Inflammatory macrophage treated with lipopolysaccharide for 1 hour (primary cell): ENCODE results near the gene WBP4.
"Not testable (repeated sequence)": the region's sequence is repeated elsewhere in the genome, so short reads cannot be mapped to it uniquely, and the experiment has no call there.

Experiments used
- DNase-seq, 2 donors: peaks; one replicate each; pipeline ENCODE4 v3.0.0-alpha.2; 2020 to 2022

Gene WBP4

DNA sequence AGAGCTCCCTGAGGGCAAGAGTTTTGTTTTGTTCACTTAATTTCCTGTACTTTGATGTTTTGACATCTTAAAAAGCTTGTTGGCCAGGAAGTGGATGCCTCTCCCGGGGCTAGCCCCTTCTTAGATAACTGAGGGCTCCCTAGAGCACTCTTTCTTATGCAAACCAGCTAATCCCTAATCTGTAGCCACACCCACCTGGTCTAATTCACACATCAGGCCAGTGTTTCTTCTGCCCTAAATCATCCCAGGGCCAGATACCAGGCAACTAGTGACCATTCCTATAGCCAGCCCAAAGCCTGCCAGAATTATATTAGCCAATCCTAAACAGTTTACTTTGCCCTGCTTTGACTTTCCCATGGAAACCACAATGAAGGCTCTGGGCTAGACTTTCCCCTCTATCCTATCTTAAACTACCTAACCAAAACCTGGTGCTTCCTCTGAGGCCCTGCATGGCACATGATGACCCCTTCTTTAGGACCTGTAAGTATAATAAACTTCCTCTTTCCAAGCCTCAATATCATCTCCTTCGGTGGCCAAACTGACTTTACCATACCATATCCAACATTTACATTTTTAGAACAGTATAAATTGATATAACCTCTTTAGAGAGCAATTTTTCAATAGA lies 24.8 kb downstream of the WBP4 start:
- no peak for DNase-seq

DNA sequence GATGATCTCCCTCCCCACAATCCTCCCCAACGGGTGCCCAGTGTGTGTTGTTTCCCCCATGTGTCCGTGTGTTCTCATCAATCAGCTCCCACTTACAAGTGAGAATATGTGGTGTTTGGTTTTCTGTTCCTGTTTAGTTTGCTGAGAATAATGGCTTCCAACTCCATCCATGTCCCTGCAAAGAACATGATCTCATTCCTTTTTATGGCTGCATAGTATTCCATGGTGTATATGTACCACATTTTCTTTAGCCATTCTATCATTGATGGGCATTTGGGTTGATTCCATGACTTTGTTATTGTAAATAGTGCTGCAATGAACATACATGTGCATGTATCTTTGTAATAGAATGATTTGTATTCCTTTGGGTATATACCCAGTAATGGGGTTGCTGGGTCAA lies 34.4 kb downstream of the WBP4 start:
- not testable (repeated sequence) for DNase-seq

DNA sequence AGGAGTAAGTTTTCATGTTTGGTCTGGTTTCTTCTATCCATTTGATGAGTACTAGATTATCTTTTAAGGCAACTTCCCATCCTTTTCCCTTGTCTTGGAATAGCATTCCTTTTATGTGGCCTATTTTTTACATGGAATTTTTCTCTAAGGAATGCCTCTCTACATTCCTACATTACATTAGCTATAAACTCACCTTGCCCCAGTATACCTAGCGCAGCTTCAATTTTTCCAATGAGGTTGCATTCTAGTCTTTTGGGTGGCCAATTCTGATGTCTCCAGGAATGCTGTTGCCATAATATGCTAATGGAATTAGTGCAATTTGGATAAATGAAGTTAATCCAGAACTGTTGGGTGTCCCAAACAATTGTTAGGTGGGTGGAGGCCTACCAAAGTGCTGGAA lies 37.5 kb downstream of the WBP4 start:
- no peak for DNase-seq

DNA sequence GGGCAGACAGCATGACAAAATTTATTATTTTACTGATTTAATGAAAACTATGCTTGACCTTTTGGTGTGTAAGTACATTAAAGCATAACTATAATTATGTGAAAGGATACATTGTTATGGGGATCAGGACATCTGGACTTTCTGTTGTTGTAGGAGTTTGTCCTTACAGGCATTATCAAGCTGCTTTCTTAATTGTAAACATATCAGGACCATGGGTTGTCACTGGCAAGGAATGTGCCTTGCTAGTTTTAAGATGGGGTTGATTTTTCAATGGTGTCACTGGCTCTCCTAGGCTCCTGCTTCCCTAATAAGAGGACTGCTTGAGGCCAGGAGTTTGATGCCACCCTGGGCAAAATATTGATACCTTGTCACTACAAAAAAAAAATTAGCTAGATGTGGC lies 38.7 kb downstream of the WBP4 start:
- DNase-seq, result no peak

DNA sequence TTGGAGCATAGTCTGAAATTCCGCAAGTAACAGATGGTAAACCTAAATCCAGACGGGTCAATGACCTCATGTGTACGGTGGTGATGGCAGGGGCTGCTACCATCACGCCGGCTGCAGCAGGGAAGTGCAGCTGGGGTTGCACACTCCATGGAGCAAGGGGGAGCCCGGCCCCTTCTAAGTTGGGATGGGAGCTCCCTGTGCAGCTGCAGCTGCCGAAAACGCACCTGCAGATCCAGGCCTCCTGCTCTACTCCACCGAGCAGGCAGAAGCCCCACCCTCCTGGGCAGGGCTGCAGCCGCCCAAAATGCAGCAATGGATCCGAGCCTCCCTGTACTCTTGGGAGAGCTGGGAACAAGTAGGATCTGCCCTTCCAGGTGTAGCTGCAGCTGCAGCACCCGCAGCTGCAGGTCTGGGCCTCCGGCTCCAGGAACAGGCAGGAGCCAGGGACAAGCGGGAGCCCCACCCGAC lies 45.8 kb downstream of the WBP4 start:
- DNase-seq, result no peak

DNA sequence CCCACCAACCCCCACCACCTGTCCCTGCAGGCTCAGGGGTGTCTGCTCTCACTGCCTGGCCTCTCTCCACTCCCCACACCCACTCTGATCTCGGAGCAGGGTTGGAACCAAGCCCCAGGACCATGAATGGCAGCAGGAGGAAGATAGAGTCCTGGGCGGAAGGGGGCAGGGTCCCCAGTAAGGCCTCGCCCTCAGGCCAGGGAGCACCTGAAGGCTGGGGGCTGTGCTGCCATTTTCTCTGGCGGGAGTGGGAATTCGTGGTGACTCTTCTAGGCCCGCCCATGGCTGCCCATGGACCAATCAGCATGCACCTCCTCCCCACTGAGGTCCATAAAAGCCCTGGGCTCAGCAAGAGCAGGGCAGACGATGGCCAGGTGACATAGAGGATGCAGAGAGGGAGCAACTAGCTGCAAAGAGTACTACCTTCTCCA lies 46.3 kb downstream of the WBP4 start:
- DNase-seq, result no peak

DNA sequence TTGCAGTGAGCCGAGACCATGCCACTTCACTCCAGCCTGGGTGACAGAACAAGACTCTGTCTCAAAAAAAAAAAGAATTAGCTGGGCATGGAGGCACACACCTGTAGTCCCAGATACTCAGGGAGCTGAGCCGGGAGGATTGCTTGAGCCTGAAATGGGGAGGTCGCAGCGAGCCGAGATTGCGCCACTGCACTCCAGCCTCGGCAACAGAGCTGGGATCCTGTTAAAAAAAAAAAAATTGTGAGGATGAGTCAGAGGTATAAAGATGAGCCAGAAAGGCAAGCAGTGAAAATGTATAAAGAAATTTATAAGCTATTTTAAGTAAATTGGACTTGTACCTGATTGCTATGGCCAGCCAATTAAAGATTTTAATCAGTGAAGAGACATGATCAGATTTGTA lies 50.1 kb downstream of the WBP4 start:
- no peak for DNase-seq

DNA sequence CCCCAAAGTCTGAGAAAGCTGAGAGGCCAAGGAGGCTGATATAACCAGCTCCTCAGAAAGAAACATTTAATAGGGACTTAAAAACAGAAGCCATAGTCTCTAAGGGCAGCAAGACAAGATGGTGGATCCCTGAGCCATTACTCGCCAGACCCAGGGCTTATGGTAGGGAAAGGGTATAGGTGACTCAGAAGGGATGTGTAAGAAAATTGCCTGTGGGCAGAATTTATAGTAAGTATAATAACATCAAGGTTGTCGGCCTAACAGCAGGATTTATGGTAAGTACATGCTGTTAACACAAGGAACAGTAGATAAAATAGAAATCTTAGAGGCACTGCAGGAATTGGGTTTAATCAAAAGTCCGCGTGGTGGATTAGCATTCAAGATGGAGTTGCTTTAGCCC lies 56.6 kb downstream of the WBP4 start:
- no peak for DNase-seq

DNA sequence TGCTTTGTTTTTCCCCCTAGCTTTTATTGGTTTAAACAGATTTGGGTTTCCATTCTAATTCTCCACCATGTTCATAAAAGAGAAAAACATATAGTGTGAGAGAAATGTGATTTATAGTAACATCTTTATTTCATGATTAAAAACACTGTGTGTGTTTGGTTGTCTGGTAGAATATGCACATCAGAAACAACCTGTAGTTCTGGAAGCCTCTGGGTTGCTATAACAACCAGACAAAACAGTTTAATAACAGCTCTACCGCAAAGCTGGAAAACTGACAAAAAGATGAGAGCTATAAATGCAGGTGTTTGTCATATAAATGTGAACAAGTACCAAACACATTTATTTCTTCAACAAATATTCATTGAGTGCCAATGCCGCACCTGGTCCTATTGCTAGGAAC lies 61.5 kb downstream of the WBP4 start:
- no peak for DNase-seq

DNA sequence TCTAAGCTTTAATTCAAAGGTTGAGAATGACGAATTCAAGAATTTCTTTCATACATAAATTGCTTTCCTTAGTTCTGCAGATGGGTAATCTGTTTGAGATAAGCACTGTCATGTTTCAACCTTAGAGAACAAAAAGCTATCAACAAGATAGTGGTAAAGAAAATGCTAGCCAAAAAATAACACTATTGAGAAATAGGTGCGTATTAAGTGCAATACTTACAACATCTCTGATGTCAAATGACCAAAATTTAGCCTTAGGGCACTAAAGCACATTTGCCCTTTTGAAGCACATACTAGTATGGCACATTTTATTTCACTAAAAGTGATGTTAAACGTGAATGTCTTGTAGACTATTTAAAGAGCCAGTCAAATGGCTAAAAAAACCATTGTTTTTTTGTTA lies 66.4 kb downstream of the WBP4 start:
- no peak for DNase-seq

DNA sequence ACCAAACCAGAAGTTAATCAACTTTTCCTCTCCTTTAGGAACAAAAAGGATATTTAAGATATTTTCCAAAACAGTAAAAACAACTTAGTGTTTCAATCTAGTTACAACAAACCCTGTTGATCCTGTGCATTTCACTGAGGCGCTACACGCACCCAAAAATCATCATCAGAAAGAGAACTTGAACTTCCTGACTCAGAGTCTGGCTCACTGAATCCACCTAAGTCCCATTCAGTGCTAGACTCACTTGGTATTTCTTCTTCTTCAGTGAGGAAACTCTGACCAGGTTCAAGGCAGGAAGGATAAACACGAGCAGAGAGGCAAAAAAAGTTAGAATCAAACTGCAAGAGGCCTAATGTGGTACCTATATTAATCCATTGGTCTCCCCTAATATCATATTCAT lies 69.0 kb downstream of the WBP4 start:
- DNase-seq, result no peak

DNA sequence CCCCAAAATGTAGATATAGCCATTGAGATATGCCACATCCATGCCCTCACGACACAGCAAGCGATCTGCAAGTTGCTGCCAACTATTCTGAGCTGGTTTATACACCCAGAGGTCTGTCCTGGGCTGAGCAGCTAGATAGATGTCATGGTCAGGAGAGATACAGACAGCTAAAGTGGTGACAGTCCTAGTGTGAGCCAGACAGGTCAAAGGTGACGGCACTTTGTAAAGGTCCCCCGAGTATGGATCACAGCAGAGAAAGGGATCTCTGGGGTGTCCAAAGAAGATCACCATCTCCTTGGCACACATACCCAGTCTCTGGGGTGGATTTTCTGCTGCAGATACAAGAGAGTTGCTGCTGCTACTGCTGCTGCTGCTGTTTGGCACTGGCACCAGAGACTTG lies 69.9 kb downstream of the WBP4 start:
- not testable (repeated sequence) for DNase-seq

DNA sequence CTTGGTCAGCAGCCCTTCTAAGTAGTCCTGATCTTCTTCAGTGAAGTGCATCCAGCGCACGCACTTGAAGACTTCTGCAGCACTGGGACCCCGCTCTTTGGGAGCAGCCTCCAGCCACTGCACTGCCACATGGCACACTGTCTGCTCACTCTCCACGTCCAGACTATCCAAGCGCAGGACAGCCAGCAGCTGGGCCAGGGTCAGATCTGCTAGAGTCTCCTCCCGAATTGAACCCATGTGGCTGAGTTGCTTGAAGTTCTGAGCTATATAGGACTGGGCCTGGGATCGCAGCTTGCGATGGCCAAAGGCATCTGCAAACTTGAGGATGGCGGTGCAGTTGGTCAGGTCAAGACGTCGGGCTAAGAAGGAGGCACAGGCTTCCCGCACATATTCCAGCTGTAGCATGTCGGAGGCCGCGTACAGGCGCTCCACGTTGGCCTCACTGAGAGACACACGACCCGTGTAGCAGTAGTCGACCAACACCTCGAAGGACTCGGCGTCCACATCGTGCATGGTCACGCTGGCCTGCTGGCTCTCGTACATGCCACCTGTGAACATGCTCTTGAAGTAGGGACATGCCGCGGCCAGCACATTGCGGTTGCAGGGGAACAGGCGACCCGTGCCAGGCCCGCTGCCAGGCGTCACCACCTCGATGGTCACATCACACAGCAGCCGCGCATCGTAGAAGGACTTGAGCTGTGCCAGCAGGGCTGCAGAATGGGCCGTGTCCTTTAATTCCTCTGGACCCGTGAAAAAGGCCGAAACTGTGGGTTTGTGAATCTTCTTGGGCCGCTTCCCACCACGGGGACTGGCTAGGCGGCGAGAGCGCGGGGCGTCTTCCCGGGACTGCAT lies 70.6 kb downstream of the WBP4 start:
- DNase-seq, result not testable (repeated sequence)

DNA sequence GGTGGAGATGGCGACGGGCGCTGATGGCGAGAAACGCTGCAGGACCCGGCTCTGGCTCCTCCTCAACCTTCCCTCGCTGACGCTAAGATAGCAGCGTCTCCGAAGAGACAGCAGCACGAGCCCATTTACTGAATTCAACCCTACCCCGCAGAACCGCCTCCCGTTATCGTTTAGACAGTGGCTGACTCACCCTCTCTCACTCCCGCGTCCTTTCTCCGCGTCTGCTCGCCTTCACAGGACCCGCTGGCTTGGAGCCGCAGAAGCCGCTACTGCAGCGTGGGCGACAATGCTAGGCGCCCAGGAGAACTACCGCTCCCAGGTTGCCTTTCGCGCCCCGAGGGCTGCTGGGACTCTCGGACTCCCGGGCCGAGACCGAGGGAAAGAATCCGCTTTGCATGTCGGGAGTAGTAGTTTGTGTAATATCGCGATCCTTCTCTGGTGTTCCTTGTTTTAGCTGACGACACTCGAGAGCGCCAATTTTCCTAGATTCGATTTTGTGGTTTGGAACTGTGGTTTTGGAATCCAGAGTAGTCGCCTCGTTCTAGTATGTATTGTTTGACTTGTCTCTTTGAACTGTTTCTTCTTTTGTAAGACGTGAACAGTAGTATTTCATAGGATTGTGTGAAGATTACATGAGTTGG lies 71.3 kb downstream of the WBP4 start, which contains the start of gene KBTBD6:
TSS of gene KBTBD6 (minus strand) at position 291 of the 641 bp plus-strand sequence. CDS start 291 bp downstream, outside the sequence.
- DNase-seq, result peak; percentile 98 to 99
